Stimulated activated naive B cell treated with anti-CD40 and anti-IgM and Interleukin-4, amounts not matched to agents 10 μg/mL and 1 μg/mL and 100 μg/mL, for 72 hours (primary cell): Measurements from ENCODE around the gene MTAP.

ENCODE experiments used
- ATAC-seq, 2 donors: fragments of 150-1000 bp; cut with Tn5 transposase; replicated peaks; 2 replicates each; pipeline ENCODE4 v1.10.0; 2021; ENCODE audit warnings: moderate library complexity in 1 of 2
- DNase-seq: peaks from one replicate; pipeline ENCODE4 v3.0.0; 2021
- H3K27ac Mint-ChIP-seq: one replicate; pipeline ENCODE4 v1.8.0; 2022; ENCODE audit warnings: mild to moderate bottlenecking, mixed read lengths
- H3K27me3 Mint-ChIP-seq, 2 donors: one replicate each; pipeline ENCODE4 v1.8.0; 2022; ENCODE audit warnings: mixed read lengths in 2 of 2
- H3K36me3 Mint-ChIP-seq, 2 donors: one replicate each; pipeline ENCODE4 v1.8.0; 2022; ENCODE audit warnings: mixed read lengths in 2 of 2, mild to moderate bottlenecking in 1 of 2
- H3K4me1 Mint-ChIP-seq, 2 donors: one replicate each; pipeline ENCODE4 v1.8.0; 2022; ENCODE audit warnings: mixed read lengths in 2 of 2, mild to moderate bottlenecking in 1 of 2
- H3K4me3 Mint-ChIP-seq, 2 donors: one replicate each; pipeline ENCODE4 v1.8.0; 2022; ENCODE audit warnings: mild to moderate bottlenecking in 2 of 2, mixed read lengths in 2 of 2, moderate library complexity in 1 of 2
- H3K9me3 Mint-ChIP-seq, 2 donors: one replicate each; pipeline ENCODE4 v1.8.0; 2022; ENCODE audit warnings: mixed read lengths in 2 of 2, mild to moderate bottlenecking in 1 of 2

MTAP gene

DNA sequence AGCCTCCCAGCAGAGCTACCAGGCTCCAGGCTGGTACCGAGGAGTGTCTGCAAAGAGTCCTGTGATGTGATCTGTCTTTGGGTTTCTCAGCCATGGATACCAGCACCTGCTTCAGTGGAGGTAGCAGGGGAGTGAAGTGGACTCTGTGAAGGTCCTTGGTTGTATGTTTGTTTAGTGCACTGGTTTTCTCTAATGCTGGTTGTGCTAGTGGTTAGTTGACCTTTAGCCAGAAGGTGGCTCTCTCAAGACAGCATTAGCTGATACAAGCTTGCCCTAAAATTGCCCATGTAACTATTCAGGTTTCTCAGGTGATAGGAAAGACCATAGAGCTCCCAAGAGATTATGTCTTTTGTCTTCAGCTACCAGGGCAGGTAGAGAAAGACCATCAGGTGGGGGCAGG, 87.2 kb downstream of the MTAP start:
- Mint-ChIP-seq H3K27ac (no peak overlapping the region), H3K36me3 (peaks cover 67 to 85% of the 10 kb centered on the region in 2 donors)
- no peak for DNase-seq

DNA sequence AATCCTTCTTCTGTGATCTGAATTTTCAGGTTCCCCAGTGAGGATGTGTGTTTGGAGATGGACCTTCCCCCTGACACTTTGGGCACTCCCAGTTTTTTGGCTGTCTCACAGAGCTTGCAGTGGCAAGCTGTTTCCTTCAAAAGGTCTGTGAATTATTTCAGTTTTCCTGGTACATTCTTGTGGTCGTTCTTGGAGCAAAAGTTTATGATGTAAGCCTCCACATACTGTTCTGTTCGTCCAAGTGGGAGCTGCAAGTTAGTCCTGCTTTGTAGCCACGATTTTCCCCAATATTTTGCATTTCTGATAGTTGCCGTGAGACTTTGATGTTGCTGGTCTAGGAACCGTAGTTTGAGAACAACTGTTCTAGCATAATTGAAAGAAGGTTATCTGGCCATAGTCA, 88.3 kb downstream of the MTAP start:
- no peaks in the 10 kb centered on the region for H3K27me3 Mint-ChIP-seq
- peaks cover 0 to 2% of the 10 kb centered on the region in 2 donors for H3K4me1 Mint-ChIP-seq
- H3K36me3 Mint-ChIP-seq, result peaks cover 66 to 79% of the 10 kb centered on the region in 2 donors
- ATAC-seq, result no peak
- H3K27ac Mint-ChIP-seq, result no peak overlapping the region
- DNase-seq, result no peak
- H3K9me3 Mint-ChIP-seq, result peaks cover 12 to 15% of the 10 kb centered on the region in 2 donors
- H3K4me3 Mint-ChIP-seq, result no peak overlapping the region

More for the DNA sequence above, 87.2 kb downstream of the MTAP start:
- Mint-ChIP-seq H3K4me3 (no peak overlapping the region), H3K9me3 (peaks cover 12 to 17% of the 10 kb centered on the region in 2 donors), H3K4me1 (peaks cover 0 to 2% of the 10 kb centered on the region in 2 donors), H3K27me3 (no peaks in the 10 kb centered on the region)
- no peak for ATAC-seq

DNA sequence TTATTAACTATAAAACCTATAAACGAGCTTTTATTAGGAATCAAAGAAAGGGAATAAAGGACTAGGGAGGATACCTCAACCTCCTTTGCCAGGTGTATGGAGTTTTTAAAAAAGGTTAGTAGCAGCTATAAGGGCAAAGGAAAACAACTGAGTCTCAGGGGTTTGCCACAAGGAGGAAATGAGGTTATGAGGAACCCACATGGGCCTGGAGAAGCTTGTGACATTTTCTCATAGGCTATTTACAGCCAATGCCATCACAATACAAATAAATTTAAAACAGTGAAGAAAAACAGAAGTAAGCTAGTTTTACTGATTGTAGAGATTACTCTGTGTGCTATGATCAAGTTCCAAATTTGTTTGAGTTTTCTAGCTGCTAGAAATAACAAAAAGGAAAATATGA, 99.1 kb downstream of the MTAP start:
- H3K9me3 Mint-ChIP-seq, result peaks cover 25 to 43% of the 10 kb centered on the region in 2 donors

DNA sequence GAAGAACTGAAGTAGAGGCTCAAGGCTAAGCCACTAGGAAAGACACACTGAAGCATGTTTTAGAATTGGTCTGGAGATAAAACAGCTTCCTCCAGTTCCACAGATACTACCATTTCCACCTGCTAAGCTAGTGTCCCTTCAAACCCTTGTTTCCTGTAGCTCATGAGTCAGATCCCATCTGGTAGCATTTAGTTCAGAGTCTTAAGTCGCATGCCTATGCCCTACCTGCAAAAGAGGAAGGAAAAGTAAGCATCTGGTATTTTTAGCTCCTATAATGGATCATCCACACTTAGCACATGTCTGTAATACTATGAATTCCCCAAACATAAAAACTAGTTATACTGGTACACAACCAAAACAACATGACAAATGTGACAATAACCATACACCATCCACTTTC, 99.7 kb downstream of the MTAP start:
- no peak overlapping the region for H3K27ac Mint-ChIP-seq
- ATAC-seq (peak; percentile 77 to 90), DNase-seq (no peak)
- no peaks in the 10 kb centered on the region for H3K27me3 Mint-ChIP-seq
- peaks cover 28 to 61% of the 10 kb centered on the region in 2 donors for H3K36me3 Mint-ChIP-seq
- H3K9me3 Mint-ChIP-seq, result peaks cover 25 to 43% of the 10 kb centered on the region in 2 donors
- H3K4me3 Mint-ChIP-seq, result no peak overlapping the region
- H3K4me1 Mint-ChIP-seq, result peaks cover 6 to 16% of the 10 kb centered on the region in 2 donors

More for the DNA sequence above, 99.1 kb downstream of the MTAP start:
- Mint-ChIP-seq H3K36me3 (peaks cover 31 to 62% of the 10 kb centered on the region in 2 donors), H3K27me3 (no peaks in the 10 kb centered on the region), H3K27ac (no peak overlapping the region), H3K4me3 (no peak overlapping the region), H3K4me1 (peaks cover 6 to 16% of the 10 kb centered on the region in 2 donors)
- ATAC-seq (peak; percentile 31 to 33), DNase-seq (no peak)

DNA sequence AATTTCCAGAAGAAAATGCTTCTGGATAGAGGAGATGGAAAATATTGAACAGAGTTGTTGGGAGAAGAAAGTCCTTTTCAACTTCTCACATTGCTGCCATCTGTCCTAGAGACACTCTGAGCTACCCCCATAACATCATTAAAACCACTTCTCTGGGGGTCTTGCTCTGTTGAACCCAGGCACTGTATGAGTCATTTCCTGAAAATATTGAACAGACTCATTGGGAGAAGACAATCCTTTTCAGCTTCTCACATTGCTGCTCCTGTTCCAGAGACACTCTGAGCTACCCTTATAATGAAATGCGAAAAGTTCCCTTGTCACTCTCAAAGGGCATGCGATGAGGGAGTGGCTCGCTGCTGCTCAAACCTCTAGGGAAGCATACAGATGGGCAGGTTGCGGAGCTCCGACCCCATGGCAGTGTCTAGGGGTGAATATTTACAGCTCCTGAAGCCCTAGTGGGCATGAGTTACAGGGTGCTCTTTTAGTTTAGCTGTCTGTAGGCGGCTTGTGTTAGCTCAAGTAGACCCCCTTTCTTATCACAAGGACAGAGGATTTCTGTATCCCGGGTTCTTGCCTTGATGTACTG, 101.0 kb downstream of the MTAP start:
- no peak overlapping the region for H3K27ac Mint-ChIP-seq
- H3K4me1 Mint-ChIP-seq, result peaks cover 6 to 16% of the 10 kb centered on the region in 2 donors
- ATAC-seq (no peak), DNase-seq (no peak)
- H3K4me3 Mint-ChIP-seq, result no peak overlapping the region
- H3K27me3 Mint-ChIP-seq, result no peaks in the 10 kb centered on the region
- H3K36me3 Mint-ChIP-seq, result peaks cover 36 to 67% of the 10 kb centered on the region in 2 donors
- H3K9me3 Mint-ChIP-seq, result peaks cover 25 to 47% of the 10 kb centered on the region in 2 donors

DNA sequence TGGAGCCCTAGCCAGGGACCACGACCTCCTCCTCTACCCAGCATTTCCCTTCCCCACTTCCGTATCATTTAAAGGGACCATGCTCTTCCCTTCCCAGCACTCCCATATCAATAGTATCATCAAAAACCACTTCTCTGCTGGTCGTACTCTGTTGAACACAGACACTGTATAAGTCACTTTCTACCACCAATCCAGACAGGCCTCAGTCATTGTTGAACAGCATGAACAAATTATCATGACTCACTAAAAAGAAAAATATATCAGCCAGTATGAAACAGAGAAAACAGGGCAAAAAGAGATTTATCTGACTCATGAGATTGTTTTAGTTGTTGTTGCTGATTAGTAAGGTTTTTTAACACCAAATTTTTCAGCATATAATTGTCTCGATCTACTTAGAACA, 101.9 kb downstream of the MTAP start:
- Mint-ChIP-seq H3K4me3 (no peak overlapping the region), H3K4me1 (peaks cover 6 to 16% of the 10 kb centered on the region in 2 donors), H3K27ac (no peak overlapping the region), H3K9me3 (peaks cover 22 to 47% of the 10 kb centered on the region in 2 donors), H3K27me3 (no peaks in the 10 kb centered on the region), H3K36me3 (peaks cover 40 to 68% of the 10 kb centered on the region in 2 donors)
- ATAC-seq (no peak), DNase-seq (no peak)

DNA sequence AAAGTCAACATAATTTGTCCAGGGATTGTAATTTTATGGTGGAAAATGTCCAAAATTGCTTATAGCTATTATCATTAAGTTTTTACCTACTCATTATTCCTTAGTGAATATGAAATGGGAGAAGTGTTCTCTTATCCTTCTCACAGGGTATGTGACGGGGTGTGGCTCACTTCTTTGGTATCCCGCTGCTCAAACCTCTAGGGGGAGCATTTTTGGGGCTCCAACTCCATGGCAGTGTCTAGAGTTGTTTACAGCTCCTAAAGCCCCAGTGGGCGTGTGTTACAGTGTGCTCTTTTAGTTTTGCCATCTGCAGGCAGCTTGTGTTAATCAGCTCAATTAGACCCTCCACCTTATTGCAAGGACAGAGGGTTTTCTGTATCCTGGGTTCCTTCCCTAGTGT, 102.3 kb downstream of the MTAP start:
- Mint-ChIP-seq H3K27me3 (no peaks in the 10 kb centered on the region), H3K4me1 (peaks cover 6 to 16% of the 10 kb centered on the region in 2 donors), H3K4me3 (no peak overlapping the region), H3K36me3 (peaks cover 40 to 67% of the 10 kb centered on the region in 2 donors), H3K27ac (no peak overlapping the region), H3K9me3 (peaks cover 20 to 45% of the 10 kb centered on the region in 2 donors)
- no peak for ATAC-seq
- no peak for DNase-seq

DNA sequence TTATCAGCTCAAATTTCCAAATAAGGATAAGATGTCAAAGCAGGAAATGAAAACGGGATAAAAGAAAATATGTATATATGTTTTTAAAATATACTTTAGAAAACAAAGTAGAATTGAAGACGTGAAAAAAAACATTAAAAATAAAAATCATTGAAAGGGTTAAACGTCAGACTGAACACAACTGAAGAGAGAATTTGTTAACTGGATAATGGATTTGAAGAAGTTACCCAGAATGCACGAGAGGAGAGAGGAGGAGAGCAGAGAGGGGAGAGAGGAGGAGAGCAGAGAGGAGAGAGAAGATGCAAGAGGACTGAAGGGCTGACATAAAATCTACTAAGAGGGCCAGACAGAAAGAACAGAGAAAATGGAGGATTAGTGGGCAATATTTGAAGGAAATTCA, 103.8 kb downstream of the MTAP start:
- peaks cover 6 to 11% of the 10 kb centered on the region in 2 donors for H3K4me1 Mint-ChIP-seq

DNA sequence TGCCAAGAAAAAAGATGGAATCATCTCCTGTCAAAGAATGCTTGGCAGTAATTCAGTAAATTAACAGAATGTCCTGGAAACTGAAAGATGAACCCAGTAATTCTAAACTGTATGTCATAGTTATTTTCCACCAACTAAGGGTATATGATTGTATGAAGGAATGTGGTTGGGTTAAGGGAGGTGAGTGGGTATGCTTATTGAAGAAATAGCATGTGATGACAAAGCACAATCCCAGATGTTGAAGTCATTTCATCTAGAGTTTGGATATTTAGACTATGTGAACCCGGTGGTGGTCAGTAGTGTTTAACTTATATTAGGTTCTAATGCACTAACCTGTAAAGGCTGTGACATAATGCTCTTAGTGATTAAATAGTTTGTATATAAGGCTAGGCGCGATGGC, 104.4 kb downstream of the MTAP start:
- H3K4me1 Mint-ChIP-seq, result peaks cover 4 to 5% of the 10 kb centered on the region in 2 donors
- H3K27ac Mint-ChIP-seq, result no peak overlapping the region
- ATAC-seq, result no peak
- H3K27me3 Mint-ChIP-seq, result no peaks in the 10 kb centered on the region
- no peak for DNase-seq
- H3K36me3 Mint-ChIP-seq, result peaks cover 49 to 79% of the 10 kb centered on the region in 2 donors
- peaks cover 19 to 46% of the 10 kb centered on the region in 2 donors for H3K9me3 Mint-ChIP-seq
- H3K4me3 Mint-ChIP-seq, result no peak overlapping the region

More for the DNA sequence above, 103.8 kb downstream of the MTAP start:
- Mint-ChIP-seq H3K27me3 (no peaks in the 10 kb centered on the region), H3K27ac (no peak overlapping the region), H3K4me3 (no peak overlapping the region), H3K36me3 (peaks cover 43 to 74% of the 10 kb centered on the region in 2 donors), H3K9me3 (peaks cover 14 to 41% of the 10 kb centered on the region in 2 donors)
- no peak for ATAC-seq
- DNase-seq, result no peak

DNA sequence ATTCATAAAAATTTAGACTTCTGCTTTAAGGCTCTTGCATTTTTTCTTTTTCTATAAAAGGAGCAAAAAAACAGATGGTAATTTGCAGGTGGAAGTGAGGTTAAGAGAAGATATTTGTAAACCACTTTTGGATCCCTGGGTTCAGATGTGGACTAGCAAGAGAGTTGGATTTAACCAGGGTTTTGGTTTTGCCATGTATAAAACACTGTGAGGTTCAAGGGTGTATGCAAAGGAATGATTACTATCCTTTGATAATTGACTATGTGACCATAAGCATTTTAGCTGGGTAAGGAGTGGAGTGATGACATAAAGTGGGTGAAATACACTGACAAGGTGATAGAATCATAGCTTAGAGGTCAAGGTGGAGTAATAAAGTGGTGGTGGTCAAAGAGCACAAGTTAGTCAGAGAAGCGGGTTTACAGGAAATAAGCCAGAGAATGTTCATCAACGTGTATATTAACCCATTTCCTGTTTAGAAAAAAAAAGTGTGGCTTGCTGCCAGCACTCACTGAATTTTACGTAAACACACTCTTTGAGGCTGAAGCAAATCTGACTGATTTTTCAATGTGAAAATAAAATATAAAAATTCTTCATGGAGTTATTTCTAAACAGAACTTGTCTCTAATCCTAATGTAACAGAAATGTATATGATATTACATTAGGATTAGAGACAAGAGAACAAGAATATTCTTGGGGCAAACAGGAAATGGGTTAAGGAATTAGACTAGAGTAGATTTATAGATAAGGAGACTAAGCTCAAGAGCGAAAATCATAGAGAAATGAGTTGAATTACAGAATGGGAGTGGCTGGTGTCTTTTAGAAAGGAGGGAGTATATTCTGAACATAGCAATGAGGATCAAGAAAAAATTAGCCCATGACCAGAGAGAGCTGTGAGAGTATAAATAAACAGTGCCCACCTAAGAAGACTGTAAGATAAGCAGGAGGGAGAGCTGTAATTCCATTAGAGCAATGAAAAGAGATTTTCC, 117.2 kb downstream of the MTAP start:
- ATAC-seq (peak; percentile 38 to 42), DNase-seq (no peak)
- no peak overlapping the region for H3K4me3 Mint-ChIP-seq
- peaks cover 11 to 18% of the 10 kb centered on the region in 2 donors for H3K4me1 Mint-ChIP-seq
- H3K9me3 Mint-ChIP-seq, result peaks cover 13 to 18% of the 10 kb centered on the region in 2 donors
- H3K27ac Mint-ChIP-seq, result no peak overlapping the region
- H3K36me3 Mint-ChIP-seq, result peaks cover 16 to 24% of the 10 kb centered on the region in 2 donors
- H3K27me3 Mint-ChIP-seq, result no peaks in the 10 kb centered on the region

DNA sequence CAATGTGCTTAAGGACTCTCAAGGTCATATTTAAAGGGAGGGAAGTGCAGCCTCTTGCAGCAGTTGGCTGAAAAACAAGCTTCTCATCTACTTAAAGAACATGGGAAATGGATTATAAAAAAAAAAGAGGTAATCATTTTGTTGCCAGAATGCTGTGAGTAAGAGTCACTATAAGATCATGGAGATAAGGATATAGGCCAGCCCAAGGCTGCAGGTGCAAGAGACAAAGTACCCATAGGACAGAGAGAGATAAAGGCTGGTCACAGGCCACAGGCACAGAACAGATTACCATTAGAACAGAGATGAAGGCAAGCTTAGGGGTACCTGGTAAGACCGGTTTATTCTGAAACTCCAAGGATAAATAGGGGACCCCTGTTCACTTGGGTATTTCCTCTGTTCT, 121.3 kb downstream of the MTAP start:
- peaks cover 6 to 15% of the 10 kb centered on the region in 2 donors for H3K4me1 Mint-ChIP-seq
- DNase-seq, result no peak
- no peaks in the 10 kb centered on the region for H3K27me3 Mint-ChIP-seq
- no peak overlapping the region for H3K27ac Mint-ChIP-seq
- ATAC-seq, result no peak
- peaks cover 4 to 21% of the 10 kb centered on the region in 2 donors for H3K36me3 Mint-ChIP-seq
- H3K4me3 Mint-ChIP-seq, result no peak overlapping the region
- peaks cover 1 to 2% of the 10 kb centered on the region in 2 donors for H3K9me3 Mint-ChIP-seq

DNA sequence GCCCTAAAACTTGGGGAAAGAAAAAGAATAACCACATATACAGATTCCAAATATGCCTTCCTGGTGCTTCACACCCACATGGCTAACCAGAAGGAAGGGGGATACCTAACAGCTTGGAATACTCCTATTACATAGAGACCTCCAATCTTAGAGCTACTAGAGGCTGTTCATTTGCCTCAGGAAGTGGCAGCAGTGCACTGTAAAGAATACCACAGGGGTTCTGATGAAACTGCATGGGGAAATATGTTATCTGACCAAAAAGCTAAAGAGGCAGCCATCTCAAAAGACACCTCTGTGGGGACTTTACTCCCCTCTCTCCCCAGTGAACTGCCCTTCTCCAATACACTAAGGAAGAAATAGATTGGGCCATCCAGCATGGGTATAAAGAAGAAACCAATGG, 125.3 kb downstream of the MTAP start:
- Mint-ChIP-seq H3K36me3 (peaks cover 18 to 43% of the 10 kb centered on the region in 2 donors), H3K27ac (no peak overlapping the region), H3K4me1 (no peaks in the 10 kb centered on the region), H3K4me3 (no peak overlapping the region), H3K9me3 (peaks cover 0 to 2% of the 10 kb centered on the region in 2 donors), H3K27me3 (no peaks in the 10 kb centered on the region)
- no peak for ATAC-seq
- no peak for DNase-seq

DNA sequence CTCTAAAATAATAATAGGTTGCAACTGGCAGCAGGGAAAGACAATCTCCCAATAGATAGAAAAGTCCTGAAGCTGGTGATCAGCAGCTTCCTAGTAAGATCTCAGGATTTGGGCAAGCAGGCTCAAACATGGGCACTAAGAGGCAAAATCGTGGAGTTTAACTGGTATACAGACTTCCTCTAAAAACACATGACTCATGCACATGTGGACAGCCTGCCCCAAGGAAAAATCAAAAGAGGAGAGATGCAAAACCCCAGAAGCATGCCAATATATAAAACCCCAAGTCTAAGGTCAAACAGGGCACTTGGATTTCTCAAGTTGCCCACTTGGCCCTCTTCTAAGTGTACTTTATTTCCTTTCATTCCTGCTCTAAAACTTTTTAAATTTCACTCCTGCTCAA, 129.0 kb downstream of the MTAP start:
- Mint-ChIP-seq H3K4me1 (no peaks in the 10 kb centered on the region), H3K9me3 (no peaks in the 10 kb centered on the region), H3K4me3 (no peak overlapping the region), H3K27me3 (no peaks in the 10 kb centered on the region), H3K36me3 (peaks cover 16 to 33% of the 10 kb centered on the region in 2 donors), H3K27ac (no peak overlapping the region)
- no peak for DNase-seq
- no peak for ATAC-seq

DNA sequence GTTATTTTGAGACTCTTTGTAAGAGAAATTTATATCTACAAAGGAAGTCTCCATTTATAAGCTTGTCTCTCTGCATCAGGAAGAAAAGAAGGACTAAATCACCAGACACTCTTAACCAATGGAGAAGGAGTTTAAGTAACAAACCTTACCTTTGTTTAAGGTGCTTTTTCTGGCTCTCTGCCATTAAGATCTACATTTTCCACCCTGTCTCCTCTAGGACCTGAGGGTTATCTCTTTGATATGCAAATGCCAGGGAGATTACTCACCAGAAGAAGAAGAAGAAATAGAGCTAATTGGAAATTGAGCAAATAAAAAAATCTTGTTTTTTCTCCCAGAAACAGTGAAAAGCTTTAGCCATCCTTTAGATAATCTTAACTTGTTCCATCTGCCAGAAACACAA, 130.8 kb downstream of the MTAP start:
- Mint-ChIP-seq H3K4me3 (no peak overlapping the region), H3K27ac (no peak overlapping the region), H3K9me3 (no peaks in the 10 kb centered on the region), H3K27me3 (no peaks in the 10 kb centered on the region), H3K36me3 (peaks cover 18 to 33% of the 10 kb centered on the region in 2 donors), H3K4me1 (no peaks in the 10 kb centered on the region)
- no peak for ATAC-seq
- no peak for DNase-seq
